Suppressor macrophage treated with lipopolysaccharide for 4 hours (primary cell): Measurements from ENCODE around the gene TNXB.
"Not testable (repeated sequence)": the region's sequence is repeated elsewhere in the genome, so short reads cannot be mapped to it uniquely, and the experiment has no call there.

ENCODE experiments used
- DNase-seq: peaks from one replicate; pipeline ENCODE4 v3.0.0-alpha.2; 2020

TNXB gene

DNA sequence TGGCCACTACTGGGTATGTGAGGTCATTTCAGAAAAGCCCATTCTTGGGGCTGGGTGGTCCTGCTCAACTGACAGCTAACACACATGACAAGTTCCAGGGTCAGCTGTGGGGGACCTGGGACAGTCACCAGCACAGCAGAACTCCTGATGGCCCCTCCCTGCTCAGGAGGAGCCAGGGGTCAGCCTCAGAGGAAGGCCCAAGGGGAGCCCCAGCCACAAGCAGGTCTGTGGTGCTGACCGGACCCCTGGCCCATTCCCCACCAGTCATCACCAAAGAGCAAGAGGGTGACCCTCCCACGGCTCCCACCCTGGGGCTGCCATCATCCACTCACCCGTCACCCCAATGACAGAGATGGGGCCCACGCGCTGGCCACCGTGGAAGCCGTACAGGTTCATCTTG, 52.9 kb downstream of the TNXB start:
- no peak for DNase-seq

DNA sequence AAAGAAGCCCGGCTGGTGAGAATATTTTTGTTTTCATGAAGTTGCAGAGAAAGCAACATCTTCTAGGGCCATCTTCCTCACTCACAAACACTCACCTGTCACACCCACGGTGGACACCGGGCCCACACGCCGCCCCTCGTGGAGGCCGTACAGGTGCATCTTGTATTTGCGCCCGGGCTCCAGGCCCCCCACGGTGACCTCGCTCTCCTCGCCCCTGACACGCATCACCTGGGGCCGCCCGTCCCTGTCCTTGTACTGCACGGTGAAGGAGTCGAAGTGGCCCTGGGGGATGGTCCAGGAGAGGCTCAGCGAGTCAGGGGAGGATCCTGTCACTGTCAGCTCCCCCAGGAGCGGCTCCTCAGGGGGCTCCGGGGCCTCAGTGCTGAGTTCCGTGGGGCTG, 53.4 kb downstream of the TNXB start:
- DNase-seq: not testable (repeated sequence)

DNA sequence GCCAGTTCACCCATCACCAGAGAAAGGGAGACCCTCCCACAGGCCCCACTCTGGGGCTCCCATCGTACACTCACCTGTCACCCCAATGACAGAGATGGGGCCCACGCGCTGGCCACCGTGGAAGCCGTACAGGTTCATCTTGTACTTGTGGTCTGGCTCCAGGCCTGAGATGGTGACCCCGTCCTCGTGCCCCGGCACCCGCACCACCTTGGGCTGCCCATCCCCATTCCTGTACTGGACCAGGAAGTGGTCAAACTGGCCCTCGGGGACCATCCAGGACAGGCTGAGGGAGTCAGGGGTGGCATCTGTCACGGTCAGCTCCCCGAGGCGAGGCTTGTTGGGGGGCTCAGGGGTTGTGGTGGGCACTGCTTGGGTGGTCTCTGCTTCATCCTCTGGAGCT, 55.8 kb downstream of the TNXB start:
- not testable (repeated sequence) for DNase-seq

DNA sequence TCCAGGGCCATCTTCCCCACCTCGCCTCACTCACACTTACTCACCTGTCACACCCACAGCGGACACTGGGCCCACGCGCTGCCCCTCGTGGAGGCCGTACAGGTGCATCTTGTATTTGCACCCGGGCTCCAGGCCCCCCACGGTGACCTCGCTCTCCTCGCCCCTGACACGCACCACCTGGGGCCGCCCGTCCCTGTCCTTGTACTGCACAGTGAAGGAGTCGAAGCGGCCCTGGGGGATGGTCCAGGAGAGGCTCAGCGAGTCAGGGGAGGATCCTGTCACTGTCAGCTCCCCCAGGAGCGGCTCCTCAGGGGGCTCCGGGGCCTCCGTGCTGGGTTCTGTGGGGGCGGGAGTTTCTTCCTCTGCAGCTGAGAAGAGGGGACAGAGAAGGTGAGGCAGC, 56.5 kb downstream of the TNXB start:
- not testable (repeated sequence) for DNase-seq

DNA sequence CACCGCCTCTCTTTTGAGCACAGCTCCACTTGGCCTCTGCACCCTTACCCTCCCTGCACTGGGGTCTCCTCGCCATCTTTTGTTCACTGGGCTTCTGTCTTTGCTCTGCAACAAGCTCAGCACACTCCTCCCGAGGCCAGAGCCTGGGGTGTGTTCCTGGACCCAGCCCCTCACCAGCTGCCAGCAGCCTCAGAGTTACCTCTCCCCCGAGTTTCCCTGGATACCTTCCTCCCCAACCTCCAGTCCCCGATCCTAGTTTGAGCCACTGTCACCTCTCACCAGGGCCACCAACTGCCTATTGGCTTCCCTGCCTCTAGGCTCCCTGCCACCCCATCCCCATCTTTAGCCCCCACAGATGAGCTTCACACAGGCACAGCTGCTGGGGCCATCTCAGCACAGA, 58.6 kb downstream of the TNXB start:
- no peak for DNase-seq

DNA sequence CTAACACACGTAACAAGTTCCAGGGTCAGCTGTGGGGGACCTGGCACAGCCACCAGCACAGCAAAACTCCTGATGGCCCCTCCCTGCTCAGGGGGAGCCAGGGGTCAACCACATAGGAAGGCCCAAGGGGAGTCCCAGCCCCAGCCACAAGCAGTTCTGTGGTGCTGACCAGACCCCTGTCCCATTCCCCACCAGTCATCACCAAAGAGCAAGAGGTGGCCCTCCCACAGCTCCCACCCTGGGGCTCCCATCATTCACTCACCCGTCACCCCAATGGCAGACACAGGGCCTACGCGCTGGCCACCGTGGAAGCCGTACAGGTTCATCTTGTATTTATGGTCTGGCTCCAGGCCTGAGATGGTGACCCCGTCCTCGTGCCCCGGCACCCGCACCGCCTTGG, 59.4 kb downstream of the TNXB start:
- DNase-seq: not testable (repeated sequence)

DNA sequence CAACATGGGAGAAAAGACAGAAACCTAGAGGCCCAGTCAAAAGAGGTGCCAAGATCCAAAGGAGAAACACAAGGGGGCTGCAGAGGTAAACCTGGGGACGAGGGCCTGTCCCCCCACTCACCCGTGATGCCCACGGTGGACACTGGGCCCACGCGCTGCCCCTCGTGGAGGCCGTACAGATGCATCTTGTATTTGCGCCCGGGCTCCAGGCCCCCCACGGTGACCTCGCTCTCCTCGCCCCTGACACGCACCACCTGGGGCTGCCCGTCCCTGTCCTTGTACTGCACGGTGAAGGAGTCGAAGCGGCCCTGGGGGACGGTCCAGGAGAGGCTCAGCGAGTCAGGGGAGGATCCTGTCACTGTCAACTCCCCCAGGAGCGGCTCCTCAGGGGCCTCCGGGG, 60.0 kb downstream of the TNXB start:
- DNase-seq: not testable (repeated sequence)

DNA sequence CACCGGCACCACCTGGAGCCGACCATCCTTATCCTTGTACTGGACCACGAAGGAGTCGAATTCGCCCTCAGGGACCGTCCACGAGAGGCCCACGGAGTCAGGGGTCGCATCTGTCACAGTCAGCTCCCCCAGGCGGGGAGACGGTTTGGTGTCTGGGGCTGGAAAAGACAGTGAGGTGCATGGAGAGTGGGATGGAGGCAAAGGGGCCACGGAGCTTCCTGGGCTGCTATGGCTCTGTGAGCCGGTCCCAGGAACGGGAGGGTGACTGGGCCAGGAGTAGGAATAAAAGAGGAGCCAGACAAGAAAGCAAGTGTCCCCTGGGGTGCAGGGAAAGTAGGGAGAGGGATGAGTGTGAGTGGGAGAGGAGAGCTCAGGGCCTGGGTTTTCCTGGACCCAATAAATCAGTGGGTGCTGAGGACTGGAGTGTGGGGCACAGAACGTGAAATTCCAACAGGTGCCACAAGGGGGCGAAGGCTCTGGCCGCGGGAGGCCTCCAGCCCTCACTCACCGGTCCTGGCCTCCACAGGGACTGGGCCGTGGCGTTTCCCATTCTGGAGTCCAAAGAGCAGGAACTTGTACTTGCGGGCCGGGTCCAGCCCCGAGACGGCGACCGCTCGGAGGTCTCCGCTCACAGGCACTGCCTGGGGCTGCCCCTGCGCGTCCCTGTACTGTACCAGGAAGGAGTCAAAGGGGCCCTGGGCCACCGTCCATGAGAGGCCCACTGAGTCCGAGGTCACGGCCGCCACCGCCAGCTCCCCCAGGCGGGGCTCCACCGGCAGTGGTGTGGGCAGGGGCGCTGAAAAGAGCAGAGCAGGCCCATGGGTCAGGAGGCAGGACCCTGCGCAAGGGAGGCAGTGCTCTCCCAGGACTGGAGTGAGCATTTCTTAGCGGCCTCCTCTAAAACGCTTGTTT, 61.0 kb downstream of the TNXB start:
- peak; percentile 70 for DNase-seq

DNA sequence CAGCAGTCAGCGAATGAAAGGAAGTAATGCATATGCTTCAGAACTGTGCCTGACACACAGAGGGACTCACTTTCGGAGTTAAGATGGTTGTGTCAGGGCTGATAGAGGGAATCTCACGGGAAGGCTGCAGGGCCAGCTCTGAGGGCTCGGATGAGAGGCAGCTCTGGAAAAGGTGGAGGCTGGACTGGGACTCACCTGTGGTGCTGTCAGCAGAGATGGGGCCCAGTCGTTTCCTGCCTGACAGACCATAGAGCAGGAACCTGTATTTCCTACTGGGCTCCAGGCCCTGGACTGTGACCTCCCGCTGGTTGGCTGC, 61.6 kb downstream of the TNXB start:
- no peak for DNase-seq

DNA sequence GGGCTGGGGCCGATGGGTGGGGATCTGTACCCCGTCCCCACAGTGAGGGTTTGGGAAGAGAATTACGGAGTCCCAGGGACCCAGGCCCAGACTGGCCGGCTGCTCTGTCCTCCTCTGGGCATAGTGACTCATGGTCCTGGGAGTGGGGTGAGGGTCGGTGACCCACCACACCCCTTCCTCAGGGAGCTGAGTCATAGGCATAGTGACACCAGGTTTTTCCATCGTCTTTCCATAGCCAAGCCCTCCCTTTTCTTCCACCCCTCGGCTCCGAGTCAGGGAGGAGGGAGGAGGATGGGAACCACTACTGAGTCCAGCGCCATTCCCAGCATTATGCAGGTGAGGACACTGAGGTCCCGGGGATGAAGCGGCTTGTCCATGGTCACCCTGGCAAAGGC, 62.1 kb downstream of the TNXB start:
- no peak for DNase-seq

DNA sequence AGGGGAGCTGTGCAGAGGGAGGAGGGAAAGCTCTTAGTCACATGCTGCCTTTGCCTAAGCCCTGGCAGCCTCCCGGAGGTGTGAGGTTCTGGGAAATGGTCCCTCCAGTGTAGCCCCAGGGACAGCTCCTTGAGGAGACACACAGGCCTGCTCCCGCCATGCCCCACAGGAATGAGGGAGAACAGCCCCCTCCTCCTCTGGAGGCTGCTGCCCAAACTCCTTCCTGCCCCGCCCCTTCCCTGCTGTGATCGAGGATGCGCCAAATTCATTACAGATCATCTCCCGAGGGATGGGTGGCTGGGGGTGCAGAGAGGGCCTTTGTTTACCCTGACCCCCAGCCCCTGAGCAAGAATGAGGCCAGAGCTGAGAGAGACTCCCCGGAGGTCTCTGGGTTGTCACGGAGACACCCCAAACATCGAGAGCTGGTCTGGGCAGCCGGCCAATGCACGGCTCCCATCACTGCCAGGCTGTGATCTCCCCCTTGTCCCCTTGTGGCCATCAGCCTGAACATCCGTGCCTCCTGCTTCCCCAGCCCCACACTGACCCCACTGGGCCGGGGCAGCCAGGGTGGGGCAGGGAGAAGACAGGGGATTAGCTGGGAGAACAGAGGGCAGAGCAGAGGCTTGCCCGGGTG, 62.6 kb downstream of the TNXB start:
- no peak for DNase-seq

DNA sequence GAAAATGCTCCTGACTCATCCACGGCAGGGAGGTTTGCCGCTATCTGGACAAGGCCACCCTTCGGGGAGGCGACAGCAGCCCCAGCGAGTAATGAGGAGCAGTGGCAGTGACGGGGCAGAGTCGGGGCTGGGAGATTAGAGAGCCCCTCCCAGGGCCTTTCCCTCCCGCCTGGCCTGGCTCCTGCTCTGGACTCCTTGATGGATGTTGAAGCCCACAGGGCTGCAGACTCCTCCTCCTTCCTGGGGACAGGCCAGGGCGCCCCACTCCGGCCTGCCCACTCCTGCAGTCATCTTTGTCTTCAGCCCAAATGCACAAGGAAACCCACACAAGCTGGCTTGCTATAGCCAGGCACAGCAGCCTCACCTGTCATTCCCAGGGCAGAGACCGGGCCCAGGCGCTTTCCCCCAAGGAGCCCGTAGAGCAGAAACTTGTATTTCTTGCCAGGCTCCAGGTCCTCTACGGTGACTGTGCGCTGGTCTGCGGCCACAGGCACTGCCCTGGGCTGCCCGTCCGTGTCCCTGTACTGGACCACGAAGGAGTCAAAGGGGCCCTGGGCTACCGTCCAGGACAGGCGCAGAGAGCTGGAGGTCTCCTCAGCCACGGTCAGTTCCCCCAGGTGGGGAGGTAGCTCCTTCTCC, 63.2 kb downstream of the TNXB start:
- DNase-seq: no peak

DNA sequence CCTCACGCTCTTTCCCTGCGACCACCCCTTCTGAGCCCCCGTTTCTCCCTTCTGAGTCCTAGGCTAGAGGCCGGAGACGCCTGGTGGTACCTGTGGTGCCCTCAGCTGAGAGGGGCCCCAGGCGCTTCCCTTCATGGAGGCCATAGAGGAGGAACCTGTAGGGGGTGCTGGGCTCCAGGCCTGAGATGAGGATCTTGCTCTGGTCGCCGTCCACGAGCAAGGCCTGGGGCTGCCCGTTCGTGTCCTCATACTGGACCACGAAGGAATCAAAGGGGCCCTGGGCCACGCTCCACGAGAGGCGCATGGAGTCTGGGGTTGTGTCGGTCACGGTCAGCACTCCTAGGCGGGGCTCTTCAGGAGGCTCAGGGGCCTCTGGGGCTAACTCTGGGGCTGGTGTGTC, 64.2 kb downstream of the TNXB start:
- not testable (repeated sequence) for DNase-seq

DNA sequence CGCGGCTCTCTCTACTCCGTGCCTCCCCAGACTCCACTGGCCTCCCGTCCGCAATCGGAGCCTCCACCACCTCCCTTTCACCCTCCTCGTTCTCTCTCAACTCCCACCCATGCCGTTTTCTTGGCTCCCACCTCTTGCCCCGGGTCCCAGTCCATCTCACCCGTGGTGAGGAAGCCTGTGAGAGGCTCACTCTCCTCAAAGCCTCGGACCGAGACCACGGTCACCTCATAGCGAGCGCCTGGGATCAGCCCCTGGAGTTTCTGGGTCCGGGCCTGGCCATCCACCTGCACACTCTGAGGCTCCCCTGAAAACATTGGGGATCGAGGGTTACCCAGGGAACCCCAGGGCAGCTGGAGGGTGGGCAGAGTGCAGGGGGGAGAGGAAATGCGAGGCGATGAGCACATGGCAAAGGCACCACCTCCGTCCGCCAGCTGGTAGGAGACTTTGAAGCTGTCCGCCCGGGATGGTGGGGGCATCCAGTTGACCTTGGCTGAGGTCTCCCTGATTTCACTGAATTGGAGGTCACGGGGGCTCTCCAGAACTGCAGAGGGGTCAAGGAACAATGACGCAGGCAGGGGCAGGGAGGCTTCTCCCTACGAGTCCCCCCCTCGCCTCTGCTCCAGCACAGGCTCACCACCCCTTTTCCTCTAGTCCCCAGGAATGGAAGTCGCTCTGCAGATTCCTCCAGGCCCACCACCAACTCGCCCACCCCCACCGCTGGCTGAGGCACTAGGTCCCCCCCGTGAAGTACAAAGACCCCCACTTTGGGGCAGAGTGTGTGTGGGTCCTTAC, 65.4 kb downstream of the TNXB start:
- not testable (repeated sequence) for DNase-seq

DNA sequence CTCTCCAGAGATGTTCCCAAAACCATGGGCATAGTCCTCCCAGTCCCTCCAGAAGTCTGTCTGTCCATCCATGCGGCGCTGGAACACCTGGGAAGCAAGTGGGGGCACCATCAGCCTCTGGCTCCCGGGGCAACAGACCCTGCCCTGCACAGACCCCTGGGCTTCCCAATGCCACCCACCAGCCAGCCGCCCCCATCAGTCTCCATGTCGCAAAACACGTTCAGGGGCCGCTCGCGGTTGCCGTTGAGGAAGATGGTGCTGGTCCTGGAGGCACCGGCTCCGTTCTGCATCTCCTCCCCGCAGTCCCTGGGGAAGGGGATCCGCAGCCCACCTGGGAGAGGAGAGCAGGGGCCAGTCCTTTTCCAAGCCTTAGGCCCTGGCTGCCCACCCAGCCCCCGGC, 66.9 kb downstream of the TNXB start:
- not testable (repeated sequence) for DNase-seq

DNA sequence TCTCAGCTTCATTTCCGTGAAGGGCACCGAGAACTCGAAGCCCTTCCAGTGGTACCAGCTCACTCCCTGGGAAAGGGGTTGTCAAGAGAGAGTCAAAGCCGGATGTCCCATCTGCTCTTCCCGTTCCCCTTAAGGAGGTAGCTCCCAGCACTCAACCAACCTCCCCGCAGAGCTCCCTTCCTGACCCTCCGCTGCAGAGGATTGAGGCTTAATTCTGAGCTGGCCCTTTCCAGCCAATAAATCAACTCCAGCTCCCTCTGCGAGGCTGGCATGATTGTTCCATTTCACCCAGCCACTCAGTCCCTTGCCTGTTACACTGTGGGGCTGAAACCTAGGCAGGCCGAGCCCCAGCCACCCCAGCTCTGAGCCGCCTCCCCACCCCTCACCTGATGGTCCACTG, 67.8 kb downstream of the TNXB start:
- DNase-seq: not testable (repeated sequence)

DNA sequence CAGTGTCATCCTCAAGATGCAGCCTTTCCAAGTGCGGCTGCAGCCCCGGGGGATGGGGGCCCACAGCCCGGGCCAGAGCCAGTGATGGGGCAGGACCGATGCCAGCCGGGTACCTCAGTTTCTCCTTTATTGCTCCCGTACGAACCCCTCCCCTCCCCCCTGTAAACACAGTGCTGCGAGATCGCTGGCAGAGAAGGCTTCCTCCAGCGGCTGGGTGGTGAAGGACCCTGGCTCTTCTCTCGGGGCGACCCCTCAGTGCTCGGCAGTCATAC, 68.2 kb downstream of the TNXB start:
- DNase-seq: not testable (repeated sequence)

DNA sequence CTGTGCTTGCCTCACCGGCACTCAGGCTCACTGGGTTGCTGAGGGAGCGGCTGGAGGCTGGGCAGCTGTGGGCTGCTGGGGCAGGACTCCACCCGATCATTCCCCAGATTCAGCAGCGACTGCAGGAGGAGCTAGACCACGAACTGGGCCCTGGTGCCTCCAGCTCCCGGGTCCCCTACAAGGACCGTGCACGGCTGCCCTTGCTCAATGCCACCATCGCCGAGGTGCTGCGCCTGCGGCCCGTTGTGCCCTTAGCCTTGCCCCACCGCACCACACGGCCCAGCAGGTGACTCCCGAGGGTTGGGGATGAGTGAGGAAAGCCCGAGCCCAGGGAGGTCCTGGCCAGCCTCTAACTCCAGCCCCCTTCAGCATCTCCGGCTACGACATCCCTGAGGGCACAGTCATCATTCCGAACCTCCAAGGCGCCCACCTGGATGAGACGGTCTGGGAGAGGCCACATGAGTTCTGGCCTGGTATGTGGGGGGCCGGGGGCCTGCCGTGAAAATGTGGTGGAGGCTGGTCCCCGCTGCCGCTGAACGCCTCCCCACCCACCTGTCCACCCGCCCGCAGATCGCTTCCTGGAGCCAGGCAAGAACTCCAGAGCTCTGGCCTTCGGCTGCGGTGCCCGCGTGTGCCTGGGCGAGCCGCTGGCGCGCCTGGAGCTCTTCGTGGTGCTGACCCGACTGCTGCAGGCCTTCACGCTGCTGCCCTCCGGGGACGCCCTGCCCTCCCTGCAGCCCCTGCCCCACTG, 68.7 kb downstream of the TNXB start:
- not testable (repeated sequence) for DNase-seq

DNA sequence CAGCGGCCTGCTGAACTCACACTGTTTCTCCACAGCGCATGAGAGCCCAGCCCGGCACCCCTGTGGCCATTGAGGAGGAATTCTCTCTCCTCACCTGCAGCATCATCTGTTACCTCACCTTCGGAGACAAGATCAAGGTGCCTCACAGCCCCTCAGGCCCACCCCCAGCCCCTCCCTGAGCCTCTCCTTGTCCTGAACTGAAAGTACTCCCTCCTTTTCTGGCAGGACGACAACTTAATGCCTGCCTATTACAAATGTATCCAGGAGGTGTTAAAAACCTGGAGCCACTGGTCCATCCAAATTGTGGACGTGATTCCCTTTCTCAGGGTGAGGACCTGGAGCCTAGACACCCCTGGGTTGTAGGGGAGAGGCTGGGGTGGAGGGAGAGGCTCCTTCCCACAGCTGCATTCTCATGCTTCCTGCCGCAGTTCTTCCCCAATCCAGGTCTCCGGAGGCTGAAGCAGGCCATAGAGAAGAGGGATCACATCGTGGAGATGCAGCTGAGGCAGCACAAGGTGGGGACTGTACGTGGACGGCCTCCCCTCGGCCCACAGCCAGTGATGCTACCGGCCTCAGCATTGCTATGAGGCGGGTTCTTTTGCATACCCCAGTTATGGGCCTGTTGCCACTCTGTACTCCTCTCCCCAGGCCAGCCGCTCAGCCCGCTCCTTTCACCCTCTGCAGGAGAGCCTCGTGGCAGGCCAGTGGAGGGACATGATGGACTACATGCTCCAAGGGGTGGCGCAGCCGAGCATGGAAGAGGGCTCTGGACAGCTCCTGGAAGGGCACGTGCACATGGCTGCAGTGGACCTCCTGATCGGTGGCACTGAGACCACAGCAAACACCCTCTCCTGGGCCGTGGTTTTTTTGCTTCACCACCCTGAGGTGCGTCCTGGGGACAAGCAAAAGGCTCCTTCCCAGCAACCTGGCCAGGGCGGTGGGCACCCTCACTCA, 69.5 kb downstream of the TNXB start:
- not testable (repeated sequence) for DNase-seq

DNA sequence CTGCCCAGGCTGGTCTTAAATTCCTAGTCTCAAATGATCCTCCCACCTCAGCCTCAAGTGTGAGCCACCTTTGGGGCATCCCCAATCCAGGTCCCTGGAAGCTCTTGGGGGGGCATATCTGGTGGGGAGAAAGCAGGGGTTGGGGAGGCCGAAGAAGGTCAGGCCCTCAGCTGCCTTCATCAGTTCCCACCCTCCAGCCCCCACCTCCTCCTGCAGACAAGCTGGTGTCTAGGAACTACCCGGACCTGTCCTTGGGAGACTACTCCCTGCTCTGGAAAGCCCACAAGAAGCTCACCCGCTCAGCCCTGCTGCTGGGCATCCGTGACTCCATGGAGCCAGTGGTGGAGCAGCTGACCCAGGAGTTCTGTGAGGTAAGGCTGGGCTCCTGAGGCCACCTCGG, 70.3 kb downstream of the TNXB start:
- DNase-seq: not testable (repeated sequence)
